NCI-H146 treated with DMSO at 0.1 percent for 48 hours (cell line): Measurements from ENCODE around the gene CLEC11A.
"Not testable (repeated sequence)": the region's sequence is repeated elsewhere in the genome, so short reads cannot be mapped to it uniquely, and the experiment has no call there.

Experiments
- DNase-seq: peaks from one replicate; lab custom pipeline; 2025; ENCODE audit not compliant: unreplicated experiment; lab: John Stamatoyannopoulos, UW

Gene CLEC11A

GRCh38 chr19:50721441-50722137 lies 1.6 kb upstream of the CLEC11A start:
- no peak for DNase-seq

DNA sequence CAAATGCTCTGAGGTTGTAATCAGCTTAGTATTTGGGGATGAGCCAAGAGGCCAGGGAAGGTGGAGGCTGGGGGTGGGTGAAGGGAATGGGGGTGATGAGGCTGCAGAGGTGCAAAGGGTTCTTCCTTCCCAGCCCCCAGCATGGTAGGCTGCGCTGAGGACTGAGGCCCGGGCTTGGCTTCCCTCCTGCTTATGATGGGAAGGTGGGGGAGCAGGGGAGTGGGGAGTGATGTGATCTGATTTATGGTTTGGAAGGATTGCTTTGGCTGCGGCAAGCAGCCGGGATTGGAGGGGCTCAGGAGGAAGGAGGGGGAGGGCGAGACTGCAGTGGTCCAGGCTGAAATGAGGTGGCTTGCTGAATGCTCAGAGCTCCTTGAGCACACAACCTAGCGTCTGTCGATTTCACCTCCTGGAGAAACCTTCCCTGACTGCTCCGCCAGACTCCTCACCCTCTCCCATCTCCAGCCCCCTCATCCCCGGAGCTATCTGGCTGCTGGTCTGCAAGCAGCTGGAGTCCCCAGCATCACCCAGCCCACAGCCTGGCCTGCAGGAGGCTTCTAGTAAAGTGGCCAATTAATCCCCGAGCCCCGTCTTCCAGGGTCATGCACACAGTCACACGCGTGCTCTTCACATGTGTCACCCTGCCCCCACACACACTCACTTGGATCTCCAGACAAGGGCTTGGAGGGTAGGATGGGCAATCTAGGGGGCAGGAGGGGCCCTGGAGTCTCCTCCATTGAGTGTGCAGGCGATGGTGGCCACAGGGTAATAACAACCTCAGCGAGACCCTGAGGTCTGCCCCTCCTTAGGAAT lies 757 bp upstream of the CLEC11A start:
- no peak for DNase-seq

GRCh38 chr19:50723735-50724521 lies 764 bp downstream of the CLEC11A start:
- no peak for DNase-seq

DNA sequence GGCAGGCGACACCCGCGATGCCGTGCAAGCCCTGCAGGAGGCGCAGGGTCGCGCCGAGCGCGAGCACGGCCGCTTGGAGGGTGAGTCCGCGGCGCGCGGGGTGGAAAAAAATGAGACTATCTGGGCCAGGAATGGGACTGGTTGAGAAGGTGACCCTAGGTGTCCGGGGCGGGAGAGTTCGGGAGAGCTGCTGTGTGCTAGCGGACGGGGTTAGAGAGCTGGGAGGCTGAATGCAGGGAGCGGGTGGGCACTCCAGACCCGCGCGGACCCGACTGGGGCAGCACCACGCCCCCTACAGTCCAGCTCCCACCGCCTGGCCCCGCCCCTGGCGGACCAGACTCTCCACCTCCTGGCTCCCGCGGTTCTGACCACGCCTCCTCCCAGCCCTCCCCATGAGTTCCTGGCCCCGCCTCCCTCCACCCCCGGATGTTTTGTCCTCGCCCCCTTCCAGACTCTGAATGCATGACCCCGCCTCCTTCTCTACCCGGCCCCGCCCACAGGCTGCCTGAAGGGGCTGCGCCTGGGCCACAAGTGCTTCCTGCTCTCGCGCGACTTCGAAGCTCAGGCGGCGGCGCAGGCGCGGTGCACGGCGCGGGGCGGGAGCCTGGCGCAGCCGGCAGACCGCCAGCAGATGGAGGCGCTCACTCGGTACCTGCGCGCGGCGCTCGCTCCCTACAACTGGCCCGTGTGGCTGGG lies 1.5 kb downstream of the CLEC11A start:
- DNase-seq: peak; percentile 89

GRCh38 chr19:50725218-50725910 lies 2.2 kb downstream of the CLEC11A start:
- no peak for DNase-seq

DNA sequence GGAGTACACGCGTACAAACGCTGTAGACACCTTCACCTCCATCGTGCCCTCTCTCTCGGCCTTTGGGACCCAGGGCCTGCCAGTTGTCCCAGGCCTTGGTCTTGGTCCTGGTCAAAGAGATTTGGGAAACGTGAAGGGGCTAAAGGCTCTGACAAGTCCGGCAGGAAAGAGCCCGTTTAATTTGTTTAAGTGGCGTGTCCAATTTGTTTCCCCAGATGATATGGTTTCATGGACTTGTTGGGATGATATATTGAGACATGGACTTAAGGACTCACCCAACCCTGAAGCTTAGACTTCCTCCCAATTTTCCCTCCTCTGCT lies 2.7 kb downstream of the CLEC11A start:
- no peak for DNase-seq

GRCh38 chr19:50728084-50728737 lies 5.0 kb downstream of the CLEC11A start:
- no peak for DNase-seq

DNA sequence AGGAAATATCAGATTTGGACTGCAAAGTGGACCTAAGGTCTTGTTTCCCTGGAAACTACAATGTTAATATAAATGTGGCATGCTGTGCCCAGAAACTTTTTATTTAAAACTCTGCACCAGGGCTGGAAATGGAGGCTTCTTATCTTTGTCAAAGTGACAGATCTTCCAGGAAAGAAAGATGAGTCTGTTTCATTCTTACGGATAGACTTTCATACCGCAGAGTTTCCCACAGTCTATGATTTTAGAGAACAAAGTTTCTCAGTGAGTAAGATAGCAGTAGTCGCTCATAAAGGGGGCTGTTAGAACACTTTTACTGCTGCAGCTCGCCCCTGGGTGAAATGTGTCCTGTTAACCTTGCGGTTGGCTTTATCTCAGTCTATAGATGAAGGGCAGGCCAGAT lies 6.7 kb downstream of the CLEC11A start:
- DNase-seq: no peak

DNA sequence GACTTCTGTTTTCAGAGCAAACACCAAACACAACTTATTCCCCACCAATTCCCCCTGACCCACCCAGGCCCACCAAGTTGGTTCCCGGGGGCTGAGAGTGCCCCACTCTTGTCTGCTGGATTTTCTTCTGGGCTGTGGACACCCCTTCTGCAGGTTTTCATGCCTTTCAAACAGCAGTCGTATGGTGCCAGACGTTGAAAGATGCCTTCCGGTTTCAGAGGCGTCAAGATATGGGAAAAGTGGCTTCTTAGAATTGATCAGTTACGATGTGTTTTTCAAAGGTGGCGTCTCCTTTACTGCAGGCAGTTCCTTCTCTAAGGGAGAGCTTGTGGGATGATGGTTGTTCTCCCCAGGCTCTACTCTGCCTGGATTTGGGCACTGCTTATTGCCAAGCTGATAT lies 12.7 kb downstream of the CLEC11A start:
- no peak for DNase-seq

- DNase-seq: no peak
Measured at GRCh38 chr19:50736338-50736737, 13.2 kb downstream of the CLEC11A start.

DNA sequence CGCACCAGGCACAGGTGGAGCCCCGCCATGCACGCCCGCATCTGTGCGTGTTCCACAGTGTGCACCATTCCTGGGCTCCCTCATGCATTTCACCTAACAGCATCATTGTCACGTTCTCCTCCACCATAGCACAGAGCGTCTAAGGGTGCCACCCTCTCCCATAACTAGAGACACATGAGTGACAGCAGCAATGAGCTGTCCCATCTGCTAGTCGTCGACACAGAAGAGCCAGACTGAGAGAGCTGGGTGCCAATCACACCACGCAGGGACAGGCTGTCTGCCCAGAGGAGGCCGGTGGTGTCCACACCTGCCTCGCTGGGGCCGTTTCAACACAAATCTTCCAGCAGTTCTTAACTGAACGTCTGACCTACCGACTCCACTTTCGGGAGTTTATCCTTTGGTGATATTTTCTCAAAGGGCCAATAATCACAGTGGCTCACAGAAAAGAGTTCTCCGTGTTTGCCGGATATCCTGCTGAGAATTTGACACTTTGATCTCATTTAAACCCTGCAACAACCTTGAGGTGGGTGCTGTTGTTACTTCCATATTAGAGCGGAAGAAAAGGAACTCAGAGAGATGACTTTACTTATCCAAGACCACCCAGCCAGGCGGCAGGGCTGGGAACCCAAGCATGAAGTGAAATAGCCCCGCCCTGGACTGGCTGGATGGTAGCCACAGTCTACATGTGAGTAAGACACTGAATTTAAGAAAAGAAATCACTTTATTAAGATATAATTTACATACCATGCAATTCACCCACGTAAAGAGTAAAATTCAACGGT lies 16.2 kb downstream of the CLEC11A start:
- DNase-seq: no peak

DNA sequence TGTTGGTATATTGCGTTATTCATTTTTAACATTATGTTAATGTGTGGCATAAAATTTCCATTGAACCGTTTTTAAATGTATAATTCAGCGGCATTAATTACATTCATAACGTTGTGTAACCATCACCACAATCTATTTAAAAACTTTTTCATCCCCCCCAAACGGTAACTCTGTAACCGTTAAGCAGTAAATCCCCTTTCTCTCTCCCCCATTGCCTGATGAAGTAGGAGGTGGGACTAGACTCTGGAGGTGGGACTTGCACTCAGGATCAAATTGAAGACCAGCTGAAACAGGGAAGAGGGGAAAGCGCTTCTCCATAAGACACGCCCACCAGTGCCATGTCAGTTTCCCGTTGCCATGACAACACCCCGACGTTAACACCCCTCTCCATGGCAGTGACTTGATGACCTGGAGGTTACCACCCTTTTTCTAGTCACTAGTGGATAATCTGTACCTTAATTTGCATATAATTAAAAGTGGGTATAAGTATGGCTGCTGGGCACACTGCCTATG lies 16.8 kb downstream of the CLEC11A start:
- DNase-seq: no peak

- DNase-seq: no peak
Measured at GRCh38 chr19:50741179-50741933, 18.2 kb downstream of the CLEC11A start.

- no peak for DNase-seq
Measured at GRCh38 chr19:50743537-50743936, 20.4 kb downstream of the CLEC11A start.

DNA sequence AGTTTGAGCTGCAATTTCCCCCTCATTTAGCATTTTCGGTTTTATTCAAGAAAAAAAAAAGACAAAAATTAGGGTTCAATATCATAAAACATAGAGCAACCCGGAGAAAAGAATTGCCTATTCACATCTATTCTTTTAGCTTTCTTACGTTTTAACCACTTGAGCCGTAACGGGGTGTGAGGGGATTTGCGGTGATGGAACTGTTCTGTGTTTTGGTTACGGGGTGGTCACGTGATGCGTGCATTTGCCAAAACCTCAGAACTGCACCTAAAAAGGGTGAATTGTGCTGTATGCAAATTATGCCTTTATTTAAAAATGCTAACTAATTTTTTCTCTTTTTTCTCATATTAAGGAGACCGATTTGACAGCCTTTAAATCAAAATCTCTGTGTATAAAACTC lies 22.1 kb downstream of the CLEC11A start:
- DNase-seq: no peak

GRCh38 chr19:50747141-50747540 lies 24.0 kb downstream of the CLEC11A start:
- DNase-seq: not testable (repeated sequence)

- DNase-seq: no peak
Measured at GRCh38 chr19:50749490-50749889, 26.3 kb downstream of the CLEC11A start.

DNA sequence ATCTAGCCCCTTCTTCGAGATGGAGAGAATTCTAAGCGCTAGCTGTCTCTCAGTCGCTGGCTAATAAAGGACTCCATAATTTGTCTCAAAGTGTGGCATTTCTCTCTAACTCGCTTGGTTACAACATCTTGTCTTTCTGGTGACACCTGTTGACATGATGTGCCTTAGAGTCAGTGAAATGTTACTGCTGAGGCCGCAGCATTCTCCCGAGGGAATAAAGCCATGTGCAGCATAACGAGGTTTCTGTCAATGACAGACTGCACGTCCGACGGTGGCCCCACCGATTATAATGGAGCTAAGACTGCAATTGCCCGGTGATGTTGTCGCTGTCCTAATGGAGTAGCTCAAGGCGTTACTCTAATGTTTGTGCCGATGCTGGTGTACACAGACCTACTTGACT lies 26.8 kb downstream of the CLEC11A start:
- DNase-seq: no peak
